Breast epithelium (tissue), 4 donors: ENCODE data around the gene TMED6. TPM values are rescaled to one million over a fixed set of nuclear protein-coding genes. Genes with fewer than 3 reads are reported as not detected.

Experiments
- DNase-seq, 2 donors: peaks; one replicate each; pipeline ENCODE4 v3.0.0-alpha.2; 2019; ENCODE audit warnings: low spot score in 2 of 2
- H3K27ac ChIP-seq, 2 donors: fragments of 200-600 bp; sonication (generic) in 1 of 2; one replicate each; pipeline ENCODE4 v1.5.1; 2016 to 2019; ENCODE audit warnings: mild to moderate bottlenecking in 1 of 2
- H3K27me3 ChIP-seq, 2 donors: fragments of 200-600 bp; sonication (generic) in 1 of 2; one replicate each; pipeline versions ENCODE4 v1.5.1 to v1.6.0; 2017 to 2019; ENCODE audit warnings: control low read depth in 1 of 2, mild to moderate bottlenecking in 1 of 2
- H3K36me3 ChIP-seq: fragments of 200-600 bp; one replicate; pipeline ENCODE4 v1.5.1; 2019
- H3K4me1 ChIP-seq, 2 donors: fragments of 200-600 bp; sonication (generic); one replicate each; pipeline ENCODE4 v1.5.1; 2016 to 2019; ENCODE audit warnings: control low read depth in 1 of 2
- H3K4me3 ChIP-seq, 3 donors: fragments of 200-600 bp; sonication (generic); 1 replicate in 2 of 3; 2 replicates in 1 of 3; pipeline ENCODE4 v1.5.1; 2016 to 2019; ENCODE audit warnings: mild to moderate bottlenecking in 3 of 3, moderate library complexity in 2 of 3
- H3K9me3 ChIP-seq, 2 donors: fragments of 200-600 bp; sonication (generic) in 1 of 2; one replicate each; pipeline ENCODE4 v1.5.1; 2016 to 2019; ENCODE audit warnings: control low read depth in 1 of 2
- POLR2A ChIP-seq: fragments of 450-650 bp; IDR thresholded peaks from one replicate; pipeline ENCODE4 v1.6.1; 2016; ENCODE audit warnings: antibody characterized with exemption, mild to moderate bottlenecking, moderate library complexity
- POLR2AphosphoS5 ChIP-seq, 3 donors: sonication (generic); formaldehyde crosslinking; IDR thresholded peaks; one replicate each; pipeline ENCODE4 v1.6.1; 2017; ENCODE audit warnings: antibody characterized with exemption in 3 of 3
- intact Hi-C: fragments of 100-400 bp; cut with DNase I; formaldehyde crosslinking; loops from one replicate; pipeline ENCODE4 v1.15.1; 2023; ENCODE audit warnings: low total_unique reads
- total RNA-seq, 3 donors: library from RNA; depleted of rRNA; stranded (reverse); fragments of >200 nt; gene quantifications; one replicate each; pipeline ENCODE4 v1.1.0, GENCODE V29; 2016
- TF ChIP-seq, protein P1 (sequence below), 3 donors: fragments of 450-650 bp; IDR thresholded peaks; one replicate each; pipeline ENCODE4 v1.5.1; 2016 to 2017; ENCODE audit warnings: antibody characterized with exemption in 3 of 3, mild to moderate bottlenecking in 3 of 3, moderate library complexity in 3 of 3

Gene TMED6
- total RNA-seq, 3 donors from 2014 or later: 0.32 to 1.3 TPM; not detected in 1

DNA sequence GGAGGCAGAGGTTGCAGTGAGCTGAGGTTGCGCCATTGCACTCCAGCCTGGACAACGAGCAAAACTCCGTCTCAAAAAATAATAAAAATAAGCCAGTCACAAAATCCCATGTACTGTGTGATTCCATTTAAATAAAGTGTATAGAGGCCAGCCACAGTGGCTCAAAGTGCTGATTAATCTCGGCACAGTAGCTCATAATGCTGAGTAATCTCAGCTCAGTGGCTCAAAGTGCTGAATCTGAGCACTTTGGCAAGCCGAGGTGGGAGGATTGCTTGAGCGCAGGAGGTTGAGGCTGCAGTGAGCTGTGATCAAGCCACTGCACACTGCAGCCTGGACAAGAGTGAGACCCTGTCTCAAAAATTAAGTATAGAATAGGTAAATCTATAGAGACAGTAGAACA, 4.9 kb downstream of the TMED6 start:
- no peak for DNase-seq
- Histone ChIP-seq H3K36me3 (no peaks in the 10 kb centered on the region), H3K4me3 (no peak overlapping the region), H3K27ac (no peak overlapping the region), H3K27me3 (no peaks in the 10 kb centered on the region), H3K9me3 (no peaks in the 10 kb centered on the region), H3K4me1 (no peaks in the 10 kb centered on the region)
- no peak for TF ChIP-seq POLR2AphosphoS5 (IDR thresholded peaks at IDR 0.05)
- TF ChIP-seq, protein P1, sequence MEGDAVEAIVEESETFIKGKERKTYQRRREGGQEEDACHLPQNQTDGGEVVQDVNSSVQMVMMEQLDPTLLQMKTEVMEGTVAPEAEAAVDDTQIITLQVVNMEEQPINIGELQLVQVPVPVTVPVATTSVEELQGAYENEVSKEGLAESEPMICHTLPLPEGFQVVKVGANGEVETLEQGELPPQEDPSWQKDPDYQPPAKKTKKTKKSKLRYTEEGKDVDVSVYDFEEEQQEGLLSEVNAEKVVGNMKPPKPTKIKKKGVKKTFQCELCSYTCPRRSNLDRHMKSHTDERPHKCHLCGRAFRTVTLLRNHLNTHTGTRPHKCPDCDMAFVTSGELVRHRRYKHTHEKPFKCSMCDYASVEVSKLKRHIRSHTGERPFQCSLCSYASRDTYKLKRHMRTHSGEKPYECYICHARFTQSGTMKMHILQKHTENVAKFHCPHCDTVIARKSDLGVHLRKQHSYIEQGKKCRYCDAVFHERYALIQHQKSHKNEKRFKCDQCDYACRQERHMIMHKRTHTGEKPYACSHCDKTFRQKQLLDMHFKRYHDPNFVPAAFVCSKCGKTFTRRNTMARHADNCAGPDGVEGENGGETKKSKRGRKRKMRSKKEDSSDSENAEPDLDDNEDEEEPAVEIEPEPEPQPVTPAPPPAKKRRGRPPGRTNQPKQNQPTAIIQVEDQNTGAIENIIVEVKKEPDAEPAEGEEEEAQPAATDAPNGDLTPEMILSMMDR (IDR thresholded peaks at IDR 0.05): no peak
- no peak for TF ChIP-seq POLR2A
- intact Hi-C loops: no loop called here

DNA sequence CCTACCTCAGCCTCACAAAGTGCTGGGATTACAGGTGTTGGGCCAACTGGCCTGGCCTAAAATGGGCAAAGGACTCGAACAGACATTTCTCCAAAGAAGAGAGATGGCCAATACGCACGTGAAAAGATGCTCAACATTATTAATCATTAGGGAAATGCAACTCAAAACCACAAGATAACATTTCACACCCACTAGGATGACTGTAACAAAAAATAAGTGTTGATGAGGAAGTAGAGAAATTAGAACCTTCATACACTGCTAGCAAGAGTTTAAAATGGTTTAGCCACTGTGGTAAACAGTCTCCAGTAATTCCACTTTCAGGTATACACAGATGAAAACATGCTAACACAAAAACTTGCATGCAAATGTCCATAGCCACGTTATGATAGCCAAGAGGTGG, 5.7 kb downstream of the TMED6 start:
- intact Hi-C loops: no loop called here
- Histone ChIP-seq H3K27ac (no peak overlapping the region), H3K36me3 (no peaks in the 10 kb centered on the region), H3K9me3 (no peaks in the 10 kb centered on the region), H3K27me3 (no peaks in the 10 kb centered on the region), H3K4me3 (no peak overlapping the region), H3K4me1 (peaks cover 0 to under 1% of the 10 kb centered on the region in 2 donors)
- DNase-seq: no peak
- TF ChIP-seq POLR2AphosphoS5 (IDR thresholded peaks at IDR 0.05): no peak
- TF ChIP-seq POLR2A: no peak

DNA sequence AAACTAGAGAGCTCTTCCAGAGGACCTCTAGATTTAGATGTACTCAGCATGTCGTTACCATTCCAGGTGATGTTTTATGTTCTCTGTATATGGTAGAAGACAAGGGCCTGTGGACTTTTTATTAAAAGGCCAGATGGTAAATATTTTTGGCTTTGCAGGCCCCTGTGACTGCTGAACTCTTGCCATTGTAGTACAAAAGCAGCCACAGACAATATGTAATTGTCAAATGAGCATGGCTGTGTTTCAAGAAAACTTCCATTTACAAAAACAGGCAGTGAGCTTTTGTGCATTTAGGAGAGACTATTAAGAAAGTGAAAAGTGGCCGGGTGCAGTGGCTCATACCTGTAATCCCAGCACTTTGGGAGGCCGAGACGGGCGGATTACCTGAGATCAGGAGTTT, 7.4 kb downstream of the TMED6 start:
- TF ChIP-seq, protein P1 (IDR thresholded peaks at IDR 0.05): no peak
- no peak for TF ChIP-seq POLR2A
- TF ChIP-seq POLR2AphosphoS5 (IDR thresholded peaks at IDR 0.05): no peak
- Histone ChIP-seq H3K27ac (no peak overlapping the region), H3K27me3 (no peaks in the 10 kb centered on the region), H3K4me3 (no peak overlapping the region), H3K4me1 (peaks cover 0 to 8% of the 10 kb centered on the region in 2 donors), H3K9me3 (no peaks in the 10 kb centered on the region), H3K36me3 (no peaks in the 10 kb centered on the region)
- DNase-seq: no peak
- intact Hi-C loops: no loop called here

DNA sequence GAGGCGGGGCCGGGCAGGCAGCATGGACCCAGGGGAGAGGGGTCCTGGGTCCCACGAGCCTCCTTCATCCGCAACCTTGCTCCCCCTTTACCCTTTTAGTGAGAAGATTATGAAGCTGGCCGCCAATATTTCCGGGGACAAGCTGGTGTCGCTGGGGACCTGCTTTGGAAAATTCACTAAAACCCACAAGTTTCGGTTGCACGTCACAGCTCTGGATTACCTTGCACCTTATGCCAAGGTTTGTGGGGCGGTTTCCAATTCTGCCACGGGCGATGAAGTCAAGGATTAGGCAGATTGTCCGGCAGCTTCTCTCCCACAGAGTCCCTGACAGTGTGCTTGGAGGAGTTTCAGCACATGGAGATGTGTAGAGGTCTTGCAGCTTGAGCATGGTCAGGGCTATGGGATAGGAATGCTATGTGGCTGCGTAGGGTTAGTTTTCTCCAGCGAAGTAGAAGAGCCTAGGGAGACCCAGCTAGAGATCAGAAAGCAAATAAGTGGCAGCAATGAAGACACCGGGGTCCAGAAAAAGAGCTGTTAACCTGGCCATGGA, 11.4 kb downstream of the TMED6 start:
- Histone ChIP-seq H3K9me3 (no peaks in the 10 kb centered on the region), H3K36me3 (no peaks in the 10 kb centered on the region), H3K27me3 (no peaks in the 10 kb centered on the region), H3K4me3 (peak overlapping the region; percentile 68 to 89 (median 76)), H3K4me1 (peaks cover 3 to 8% of the 10 kb centered on the region in 2 donors), H3K27ac (peak overlapping the region; percentile 83 to 88)
- TF ChIP-seq POLR2A: no peak
- no peak for TF ChIP-seq POLR2AphosphoS5 (IDR thresholded peaks at IDR 0.05)
- TF ChIP-seq, protein P1 (IDR thresholded peaks at IDR 0.05): no peak
- intact Hi-C loops: no loop called here
- no peak for DNase-seq

DNA sequence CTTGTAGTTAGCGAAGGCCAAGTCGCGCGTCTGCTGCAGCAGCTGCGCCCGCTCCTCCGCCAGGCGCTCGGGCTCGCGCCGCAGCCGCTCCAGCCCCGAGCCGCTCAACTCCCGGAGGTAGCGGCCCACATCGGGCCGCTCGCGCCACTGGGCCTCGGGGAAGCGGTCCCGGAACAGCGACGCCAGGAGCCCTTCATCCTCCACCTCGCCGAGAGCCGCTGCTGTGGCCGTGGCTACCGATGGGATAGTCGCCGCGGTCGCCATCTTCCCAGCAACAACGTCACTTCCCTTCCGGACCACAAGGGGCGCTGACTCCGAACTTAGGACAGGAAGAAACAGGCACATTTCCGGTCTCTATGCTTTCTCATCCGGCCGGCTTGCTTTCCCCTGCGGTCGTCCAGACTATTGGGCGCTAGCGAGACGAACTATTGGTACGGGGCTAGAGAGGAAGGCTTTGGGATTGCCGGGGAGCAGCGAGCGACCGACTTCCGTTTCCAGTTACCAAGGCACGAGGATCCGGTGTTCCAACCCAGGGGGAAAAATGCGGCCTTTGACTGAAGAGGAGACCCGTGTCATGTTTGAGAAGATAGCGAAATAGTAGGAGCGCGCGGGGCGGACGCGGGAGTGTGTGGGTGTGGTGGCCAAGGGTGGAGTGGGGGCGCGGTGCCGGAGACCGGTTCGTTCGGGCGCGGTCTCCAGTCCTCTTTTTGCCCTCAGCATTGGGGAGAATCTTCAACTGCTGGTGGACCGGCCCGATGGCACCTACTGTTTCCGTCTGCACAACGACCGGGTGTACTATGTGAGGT, 12.1 kb downstream of the TMED6 start, which contains the start of the genes COG8 and NIP7:
Gene COG8 (minus strand): TSS at position 276 of the 806 bp plus-strand sequence. CDS start 12 bp downstream, at position 264.
Gene NIP7 (plus strand): TSS at position 484 of the 806 bp plus-strand sequence. CDS start 58 bp downstream, at position 542.
- Histone ChIP-seq H3K4me3 (peak within 1 kb of the TSS; percentile 68 to 89 (median 76)), H3K36me3 (peaks cover 5% of the 10 kb centered on the region), H3K27me3 (no peaks in the 10 kb centered on the region), H3K27ac (peak within 1 kb of the TSS; percentile 83 to 88), H3K4me1 (peaks cover 3 to 8% of the 10 kb centered on the region in 2 donors), H3K9me3 (no peaks in the 10 kb centered on the region)
- TF ChIP-seq POLR2A: no peak
- TF ChIP-seq, protein P1 (IDR thresholded peaks at IDR 0.05): peak; percentile 93 to 98 (median 94)
- TF ChIP-seq POLR2AphosphoS5 (IDR thresholded peaks at IDR 0.05): peak; percentile 78 to 84 (median 81)
- intact Hi-C loops: no loop called here
- peak; percentile 94 to 95 for DNase-seq
